HG02763 (cell line): ENCODE results near the gene KLHL35.

Source experiments
- ATAC-seq: cut with Tn5 transposase; IDR thresholded peaks from one replicate; pipeline ENCODE4 v1.9.1; 2021; ENCODE audit warnings: mild to moderate bottlenecking, moderate library complexity; ENCODE audit not compliant: unreplicated experiment

The KLHL35 gene

DNA sequence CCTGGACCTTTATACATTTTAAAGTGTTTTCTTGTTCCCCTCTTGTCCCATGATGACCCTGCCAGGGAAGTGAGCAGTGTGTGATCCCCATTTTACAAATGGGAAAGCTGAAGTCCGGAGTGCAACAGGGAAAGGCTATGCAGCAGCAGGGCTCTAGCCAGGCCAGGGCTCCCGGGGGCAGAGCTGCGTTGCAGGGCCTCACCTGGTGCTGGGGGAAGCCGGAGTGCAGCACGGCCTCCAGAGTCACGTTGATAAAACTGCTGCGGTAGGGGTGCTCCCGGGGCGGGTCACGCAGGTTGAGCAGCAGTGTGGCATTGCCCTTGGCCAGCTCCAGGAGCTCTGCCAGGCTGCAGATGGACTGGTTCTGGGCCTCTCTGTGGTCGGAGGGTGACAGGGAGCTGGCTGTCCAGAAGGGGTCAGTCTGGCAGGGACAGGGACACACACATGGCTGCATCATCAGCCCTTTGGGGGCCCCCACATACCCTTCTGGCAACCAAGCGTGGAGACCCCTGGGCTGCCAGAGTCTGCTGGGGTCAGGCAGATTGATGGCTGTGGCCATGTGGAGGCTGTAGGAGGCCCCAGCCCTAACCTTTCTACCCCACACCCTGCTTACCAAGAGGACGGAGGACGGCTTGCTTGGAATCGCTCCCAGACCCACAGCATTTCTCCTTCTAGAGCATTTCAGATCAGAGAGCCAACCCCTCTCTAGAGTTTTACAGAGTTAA lies 9.3 kb upstream of the KLHL35 start:
- ATAC-seq = no peak

DNA sequence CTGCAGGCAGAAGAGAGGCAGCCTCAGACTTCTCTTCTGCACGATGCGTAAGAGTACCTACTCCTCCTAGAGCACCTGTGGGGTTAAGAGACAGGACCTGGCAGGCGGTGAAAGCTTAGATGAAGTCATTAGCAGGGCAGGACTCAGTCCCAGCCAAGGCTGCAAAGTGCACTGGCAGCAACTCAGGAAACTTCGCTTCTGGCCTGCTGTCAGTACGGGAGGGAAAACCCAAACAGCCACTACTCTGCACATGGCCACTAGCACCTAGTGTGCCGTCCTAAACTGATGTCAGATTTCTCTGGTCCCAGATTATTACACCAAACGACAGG lies 8.8 kb upstream of the KLHL35 start:
- ATAC-seq = no peak

DNA sequence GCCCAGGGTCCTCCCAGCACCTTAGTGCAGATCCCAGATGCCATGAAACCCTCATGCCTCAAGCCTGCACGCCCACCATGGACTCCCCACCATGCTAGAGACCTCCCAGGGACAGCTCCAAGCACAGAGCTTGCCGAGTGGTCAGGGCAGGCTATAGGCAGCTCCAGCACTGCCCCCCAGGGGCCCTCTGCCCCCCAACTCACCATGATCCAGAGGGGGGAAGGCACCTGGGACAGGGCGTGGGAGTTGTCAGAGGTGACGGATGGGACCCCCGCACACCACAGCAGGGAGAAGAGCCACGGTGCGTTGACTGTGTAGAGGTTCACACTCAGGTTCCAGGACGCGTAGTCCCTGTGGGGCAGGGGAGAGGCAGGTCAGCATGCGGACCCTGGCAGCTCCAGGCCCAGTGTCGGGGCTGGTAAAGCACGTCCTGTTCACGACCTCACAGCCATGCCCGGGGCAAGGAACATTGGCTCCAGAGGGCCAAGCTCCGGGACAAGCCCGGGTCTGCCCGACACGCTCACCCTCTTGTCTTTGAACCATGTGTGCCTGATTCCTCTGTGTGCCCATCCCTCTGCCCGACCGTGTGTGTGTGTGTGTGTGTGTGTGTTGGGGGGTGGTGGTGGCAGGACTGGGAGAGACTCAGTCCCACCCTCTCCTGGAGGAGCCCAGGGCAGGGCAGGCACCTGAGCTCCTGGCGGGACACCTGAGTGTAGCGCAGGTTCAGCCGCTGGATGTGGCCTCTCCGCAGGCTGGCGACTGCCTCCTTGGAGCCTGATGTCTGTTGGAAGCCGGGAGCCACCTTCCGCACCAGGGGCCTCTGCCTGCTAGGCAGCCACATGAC lies 8.2 kb upstream of the KLHL35 start:
- ATAC-seq = no peak

DNA sequence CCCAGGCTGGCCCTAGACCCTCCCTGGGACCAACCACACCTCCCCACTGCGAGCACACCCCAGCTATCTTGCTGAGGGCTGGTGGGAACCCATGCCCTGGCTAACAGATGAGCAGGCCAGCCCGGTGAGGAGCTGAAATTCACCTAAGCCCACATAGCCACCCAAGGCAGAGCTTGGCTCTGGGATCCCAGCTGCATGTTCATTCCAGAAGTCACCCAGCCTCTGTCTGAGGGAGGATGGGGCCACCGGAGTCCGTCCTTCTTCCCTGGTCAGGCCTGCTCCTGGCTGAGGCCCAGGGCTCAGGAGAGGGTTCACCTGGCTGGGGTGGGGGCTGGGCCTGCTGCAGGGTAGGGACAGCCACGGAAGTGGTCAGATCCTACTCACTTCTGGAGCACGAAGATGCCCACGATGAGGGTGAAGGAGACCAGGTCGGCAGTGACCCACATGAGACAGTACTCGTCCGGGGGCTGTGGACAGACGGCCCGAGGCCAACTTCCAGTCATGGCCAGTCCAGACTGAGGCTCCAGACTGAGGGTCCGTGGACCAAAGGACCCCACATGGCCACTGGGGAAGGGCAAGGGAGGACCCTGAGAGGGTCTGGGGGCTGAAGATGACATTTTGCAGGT lies 6.6 kb upstream of the KLHL35 start:
- no peak for ATAC-seq

DNA sequence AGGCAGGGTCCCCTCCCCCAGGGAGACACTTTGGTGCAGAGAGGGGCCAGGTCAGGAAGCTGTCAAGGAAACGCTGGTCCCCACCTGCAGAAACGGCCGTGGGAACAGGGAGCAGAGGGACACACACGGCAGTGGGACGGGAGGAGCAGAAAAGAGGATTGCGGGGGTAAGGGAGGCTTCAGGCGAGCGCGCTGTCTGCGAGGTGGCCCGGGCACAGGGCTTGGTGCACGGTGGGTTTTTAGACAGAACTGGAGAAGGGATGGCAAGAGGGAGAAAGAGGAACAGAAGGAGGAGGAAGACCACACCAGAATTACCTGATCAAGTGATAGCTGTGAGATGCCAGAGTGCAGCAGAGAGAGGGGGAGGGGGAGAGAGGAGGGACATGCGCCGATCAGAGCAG lies 6.0 kb upstream of the KLHL35 start:
- ATAC-seq = no peak

DNA sequence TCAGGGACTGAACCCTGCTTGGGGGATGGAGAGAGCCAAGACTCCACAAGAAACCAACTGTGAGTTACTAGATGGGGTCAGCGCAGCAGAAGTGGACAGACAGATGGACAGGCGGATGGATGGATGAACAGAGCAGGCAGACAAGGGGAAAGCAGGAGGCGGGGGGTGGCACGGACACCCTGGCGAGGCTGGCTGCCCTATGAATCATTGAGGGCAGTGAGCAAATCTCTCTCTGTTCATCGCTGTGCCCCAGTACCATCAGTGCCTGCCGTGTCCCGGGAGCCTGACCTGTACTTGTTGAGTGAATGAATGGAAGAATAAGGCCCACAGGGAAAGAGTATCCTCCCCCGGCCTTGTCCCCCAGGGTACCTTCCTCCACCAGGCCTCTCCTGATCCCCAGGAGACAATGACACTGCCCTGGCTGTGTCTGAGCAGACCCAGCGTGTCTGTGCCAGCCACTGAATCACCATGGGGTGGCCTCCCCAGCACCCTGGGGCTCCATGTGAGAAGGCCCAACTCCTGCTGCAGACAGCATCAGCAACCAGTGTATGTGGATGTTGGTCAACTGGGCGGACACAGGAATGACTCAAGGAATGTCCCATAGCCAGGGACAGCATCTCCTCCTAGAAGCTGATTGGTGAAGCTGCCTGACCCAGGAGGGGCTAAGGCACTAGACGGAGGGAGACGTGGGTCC lies 5.1 kb upstream of the KLHL35 start:
- no peak for ATAC-seq

DNA sequence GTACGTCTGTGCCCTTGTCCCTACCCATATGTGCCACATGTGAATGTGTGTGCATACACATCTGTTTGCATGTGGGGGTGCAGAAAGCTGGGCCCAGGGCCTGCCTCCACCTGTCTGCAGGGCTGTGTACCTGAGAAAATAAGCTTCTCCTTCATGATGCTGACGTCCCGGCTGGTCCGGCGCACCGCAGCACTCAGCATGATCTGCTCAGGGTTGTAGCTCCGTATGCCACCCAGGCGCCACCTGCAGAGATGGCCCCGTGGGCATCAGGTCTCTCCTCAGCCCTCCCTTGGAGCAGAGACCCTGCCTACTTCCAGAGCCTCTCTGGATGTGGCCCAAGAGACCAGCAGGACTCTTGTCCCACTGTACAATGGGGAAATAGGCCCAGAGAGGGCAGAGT lies 3.8 kb upstream of the KLHL35 start:
- no peak for ATAC-seq

DNA sequence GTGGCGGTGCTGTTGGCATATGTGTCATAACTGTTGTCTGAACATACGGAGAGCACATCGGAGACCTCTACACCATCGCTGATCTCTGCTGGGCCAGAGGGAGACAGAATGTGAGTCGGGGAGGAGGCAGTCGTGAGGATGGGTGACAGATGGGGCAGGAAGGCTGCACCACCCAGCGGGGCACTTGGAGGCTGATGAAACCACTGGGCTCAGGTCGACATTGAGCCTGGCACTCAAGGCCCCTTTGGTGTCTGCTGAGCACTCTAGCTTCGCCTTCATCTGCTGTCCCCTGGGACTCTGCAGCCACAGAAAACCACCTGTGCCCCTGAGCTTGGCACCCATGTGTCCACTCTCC lies 2.5 kb upstream of the KLHL35 start:
- no peak for ATAC-seq

DNA sequence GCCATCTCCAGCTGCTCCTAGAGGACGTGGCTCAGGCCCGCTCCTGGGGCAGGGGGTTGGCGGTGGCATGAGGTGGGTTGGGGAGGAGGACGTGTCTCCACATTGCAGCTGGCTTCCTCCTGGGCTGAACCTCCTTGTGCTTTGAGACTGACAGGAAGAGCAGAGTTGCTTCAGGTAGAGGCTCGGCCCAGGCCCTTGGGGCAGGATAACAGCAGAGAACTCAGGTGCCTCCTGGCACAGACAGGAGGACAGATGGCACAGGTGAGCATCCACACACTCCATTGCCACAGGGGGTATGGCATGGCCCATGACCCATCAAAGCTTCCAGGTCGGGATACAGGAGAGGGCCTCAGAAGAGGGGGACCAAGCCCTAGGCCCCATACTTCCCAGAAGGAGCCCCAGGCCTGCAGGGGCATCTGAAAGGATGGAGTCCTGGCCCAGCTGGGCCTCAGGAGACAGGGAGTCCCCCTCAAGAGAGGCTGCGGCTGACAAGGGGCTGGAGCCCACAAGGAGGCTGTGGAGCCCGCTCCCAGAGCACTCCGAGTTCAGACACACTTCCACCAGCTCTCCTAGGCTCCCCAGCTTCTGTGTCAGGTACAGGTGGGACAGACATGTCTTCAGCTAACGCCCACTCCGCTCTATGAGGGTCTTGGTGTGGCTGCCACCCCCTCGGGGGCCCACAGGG lies 2.0 kb upstream of the KLHL35 start:
- ATAC-seq = no peak

DNA sequence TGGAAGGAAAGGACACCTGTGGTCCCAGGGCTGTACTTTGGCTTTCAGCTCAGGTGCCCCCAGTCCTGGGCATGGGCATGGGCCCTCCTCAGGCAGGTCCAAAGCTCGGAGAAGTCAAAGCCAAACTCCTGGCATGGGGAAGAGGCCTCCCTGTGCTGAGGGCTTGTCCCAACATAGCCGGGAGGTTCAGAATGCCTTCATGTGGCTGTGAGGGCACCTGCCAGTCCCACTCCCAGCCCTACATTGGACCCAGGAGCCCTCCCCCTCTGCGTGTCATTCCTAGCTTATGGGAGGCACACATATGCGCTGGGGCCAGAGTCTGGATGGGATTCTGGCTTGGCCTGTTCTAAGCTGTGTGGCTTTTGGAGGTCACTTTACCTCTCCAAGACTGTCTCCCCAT lies 1.0 kb upstream of the KLHL35 start:
- ATAC-seq = no peak

DNA sequence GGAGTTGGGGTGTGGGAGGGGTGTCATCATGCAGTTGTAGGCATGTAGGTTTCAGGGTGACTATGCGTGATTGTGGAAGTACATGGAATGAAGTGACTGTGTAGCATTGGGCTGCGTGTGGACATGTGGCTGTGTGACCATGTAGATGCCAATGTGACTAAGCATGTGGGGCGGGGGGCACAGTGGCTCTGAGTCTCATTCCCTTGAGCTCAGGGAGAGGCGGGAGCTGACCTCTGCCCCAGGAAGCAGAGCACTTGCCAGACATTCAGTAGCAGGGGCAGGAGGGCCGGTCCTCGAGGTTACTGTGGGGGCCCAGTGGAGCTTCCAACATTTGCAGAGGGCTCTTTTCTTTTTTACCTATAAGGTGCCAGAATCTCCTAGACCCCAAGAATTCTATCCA lies 440 bp upstream of the KLHL35 start:
- no peak for ATAC-seq

DNA sequence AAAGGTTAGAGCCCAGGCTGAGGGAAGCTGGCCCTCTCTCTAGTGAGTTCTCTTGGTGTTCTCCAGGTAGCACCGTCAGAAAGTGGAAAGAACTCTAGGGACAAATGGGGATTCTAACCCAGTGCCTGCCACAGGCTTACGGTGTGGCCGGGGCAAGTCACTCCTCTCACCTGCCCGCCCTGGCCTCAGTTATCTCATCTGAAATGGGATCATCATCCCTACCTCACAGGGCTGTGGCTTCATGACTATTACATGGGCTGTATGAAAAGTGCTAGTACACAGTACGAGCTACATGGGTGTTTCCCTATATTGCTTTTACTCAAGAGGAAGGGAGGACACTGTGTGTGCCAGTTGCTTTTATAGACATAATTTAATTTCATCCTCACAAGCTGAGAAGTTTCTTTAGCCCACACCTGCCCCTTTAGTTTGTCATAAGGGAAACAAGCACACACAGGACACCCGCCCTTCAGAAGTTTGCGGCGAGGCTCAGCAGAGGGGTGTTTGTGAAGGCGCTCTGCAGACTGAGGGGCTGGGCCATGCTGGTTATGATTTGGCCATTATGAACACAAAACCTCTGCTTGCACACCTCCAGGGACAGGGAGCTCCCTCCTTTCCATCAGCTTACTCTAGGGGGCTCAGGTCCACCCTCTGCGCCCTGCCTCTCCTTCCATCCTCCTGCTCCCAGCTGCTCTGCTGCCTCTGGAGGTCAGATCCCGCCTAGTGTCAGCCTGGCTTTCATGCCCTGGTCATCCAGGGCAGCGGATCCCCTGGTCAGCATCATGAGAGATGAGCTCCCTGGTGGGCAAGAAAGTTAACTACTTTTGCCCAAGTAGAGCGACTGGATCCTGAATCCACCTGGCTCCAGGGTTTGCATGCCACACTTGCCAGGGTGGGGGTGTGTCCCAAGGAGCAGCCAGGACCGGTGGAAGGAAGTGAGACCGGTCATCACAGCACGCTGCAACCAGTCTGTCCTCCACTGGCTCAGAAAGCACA lies 1.2 kb downstream of the KLHL35 start:
- no peak for ATAC-seq

DNA sequence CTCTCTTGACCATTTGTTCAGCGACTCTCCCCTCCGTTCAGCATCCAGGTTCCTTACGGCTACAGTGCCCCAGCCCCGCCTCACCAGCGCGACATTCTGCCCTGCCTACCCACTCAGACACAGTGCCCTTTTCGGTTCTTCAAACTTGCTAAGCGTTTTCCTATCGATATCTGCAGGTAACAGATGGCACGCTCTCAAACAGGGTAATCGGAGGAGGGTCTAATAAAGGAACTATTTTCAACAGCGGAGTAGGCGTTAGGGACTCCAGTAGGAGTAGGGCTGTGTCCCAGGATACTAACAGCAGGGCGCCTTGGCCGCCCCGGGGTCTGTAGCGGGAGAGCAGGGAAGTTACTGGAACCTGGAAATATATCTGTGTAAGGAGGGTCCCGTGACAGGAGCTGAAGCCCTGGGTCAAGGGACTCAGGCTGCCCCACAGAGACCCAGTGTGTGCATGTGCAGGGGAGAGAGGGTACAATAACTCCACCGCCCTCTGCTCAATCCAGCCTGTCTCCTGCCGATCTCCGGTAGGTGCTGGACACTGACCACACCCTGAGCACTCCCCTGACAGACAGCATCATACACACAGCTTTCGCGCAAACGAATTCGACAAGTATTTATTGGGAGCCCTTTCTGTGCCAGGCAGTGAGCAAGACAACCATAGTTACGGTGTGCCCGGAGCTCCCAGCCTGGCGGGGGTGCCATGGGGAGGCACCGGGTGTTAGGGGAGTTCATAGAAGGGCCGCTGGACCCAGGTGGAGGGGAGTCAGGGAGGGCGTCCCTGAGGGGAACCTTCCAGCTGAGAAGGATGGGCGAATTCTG lies 2.1 kb downstream of the KLHL35 start:
- ATAC-seq = no peak

DNA sequence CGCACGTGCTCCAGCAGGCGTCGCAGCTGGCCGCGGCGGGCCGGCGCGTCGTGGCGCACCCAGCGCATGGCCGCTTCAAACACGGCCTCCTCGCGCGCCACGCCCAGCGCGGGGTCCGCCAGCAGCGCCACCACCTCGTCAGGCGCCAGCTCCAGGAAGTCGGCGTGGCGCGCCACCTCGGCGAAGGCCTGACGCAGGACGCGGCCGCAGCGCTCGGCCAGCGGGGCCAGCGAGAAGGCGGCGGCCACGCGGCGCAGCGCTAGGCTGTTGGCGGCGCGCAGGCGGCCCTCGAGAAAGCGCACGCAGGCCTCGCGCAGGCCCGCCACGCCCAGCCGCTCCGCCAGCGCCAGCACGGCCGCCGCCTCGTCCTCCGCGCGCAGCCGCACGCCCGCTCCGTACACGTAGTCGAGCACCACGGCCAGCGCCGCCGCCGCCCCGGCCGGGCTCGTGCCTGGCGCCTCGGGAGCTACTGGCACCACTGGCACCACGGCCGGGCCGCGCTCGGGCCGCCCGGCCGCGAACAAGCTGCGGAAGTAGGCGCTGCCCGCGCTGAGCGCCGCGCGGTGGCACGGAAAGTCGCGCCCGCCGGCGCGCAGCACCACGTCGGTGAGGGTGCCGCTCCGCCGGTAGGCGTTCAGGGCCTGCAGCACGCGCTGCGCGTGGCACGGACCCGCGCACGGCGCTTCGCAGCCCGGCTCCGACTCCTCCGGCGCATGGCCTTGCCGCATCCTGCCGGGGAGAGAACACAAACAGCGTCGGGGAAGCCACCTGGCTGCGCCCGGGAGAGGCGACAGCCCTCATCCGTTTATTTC lies 2.9 kb downstream of the KLHL35 start:
- no peak for ATAC-seq

DNA sequence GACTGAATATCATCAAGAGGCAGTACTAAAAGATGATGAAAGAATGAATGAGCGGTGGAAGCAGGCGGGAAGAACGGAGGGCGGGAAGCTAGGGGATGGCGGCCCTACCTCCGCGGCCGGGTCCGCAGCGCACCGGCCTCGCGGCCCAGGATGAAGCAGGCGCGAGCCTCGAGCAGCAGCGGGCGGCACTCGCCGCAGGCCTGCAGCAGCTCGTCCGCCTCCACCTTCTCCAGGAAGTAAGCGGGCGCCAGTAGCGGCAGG lies 3.4 kb downstream of the KLHL35 start:
- ATAC-seq = no peak

DNA sequence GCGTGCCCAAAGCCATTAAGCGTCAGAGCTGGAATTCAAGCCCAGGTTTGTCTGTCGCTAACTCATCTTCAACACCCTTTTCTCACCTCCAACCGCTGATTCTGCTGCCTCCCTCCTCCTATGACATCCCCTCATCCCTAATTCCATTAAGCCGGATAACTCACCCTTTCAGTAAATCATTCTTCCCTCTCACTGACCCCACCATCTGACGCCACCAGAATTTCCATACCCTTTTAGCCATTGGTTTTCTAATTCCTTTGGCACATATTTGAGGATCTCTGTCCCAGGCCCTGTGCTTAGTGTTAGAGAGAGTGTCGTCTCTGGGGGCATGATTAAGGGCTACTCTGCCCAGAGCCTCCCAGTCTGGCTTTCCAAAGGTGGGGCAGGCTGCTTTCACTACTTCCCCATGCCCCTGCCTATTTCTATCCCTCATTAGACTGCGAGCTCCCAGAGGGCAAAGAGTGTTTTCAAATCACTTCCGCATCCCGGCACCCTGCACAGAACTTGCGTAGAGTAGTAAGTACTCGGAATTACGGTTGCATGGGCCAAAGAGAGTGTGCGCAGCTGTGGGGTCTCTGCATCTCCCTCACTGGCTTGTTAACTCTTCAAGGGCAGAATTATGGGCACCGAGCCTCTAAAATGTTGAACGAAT lies 3.9 kb downstream of the KLHL35 start:
- no peak for ATAC-seq

DNA sequence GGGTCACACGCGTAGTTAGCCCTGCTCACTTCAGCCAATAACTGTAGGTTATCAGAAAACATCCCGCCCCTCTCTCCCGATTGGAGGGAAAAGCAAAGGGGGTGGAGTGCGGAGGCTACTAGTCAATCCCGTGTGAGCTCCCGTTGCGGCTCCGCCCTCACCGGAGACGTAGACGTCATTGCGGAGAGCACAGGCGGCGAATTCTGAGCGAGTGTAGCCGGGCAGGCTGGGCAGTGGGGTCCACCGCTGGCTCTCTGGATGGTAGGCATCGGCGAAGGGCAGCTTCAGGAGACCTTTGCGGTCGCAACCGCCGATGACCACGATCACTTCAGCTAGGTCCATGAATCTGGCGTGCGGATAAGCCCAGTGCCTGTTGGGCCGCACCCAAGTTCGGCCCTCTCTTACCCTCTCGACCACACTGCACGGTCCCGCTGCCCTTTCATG lies 4.7 kb downstream of the KLHL35 start:
- no peak for ATAC-seq

DNA sequence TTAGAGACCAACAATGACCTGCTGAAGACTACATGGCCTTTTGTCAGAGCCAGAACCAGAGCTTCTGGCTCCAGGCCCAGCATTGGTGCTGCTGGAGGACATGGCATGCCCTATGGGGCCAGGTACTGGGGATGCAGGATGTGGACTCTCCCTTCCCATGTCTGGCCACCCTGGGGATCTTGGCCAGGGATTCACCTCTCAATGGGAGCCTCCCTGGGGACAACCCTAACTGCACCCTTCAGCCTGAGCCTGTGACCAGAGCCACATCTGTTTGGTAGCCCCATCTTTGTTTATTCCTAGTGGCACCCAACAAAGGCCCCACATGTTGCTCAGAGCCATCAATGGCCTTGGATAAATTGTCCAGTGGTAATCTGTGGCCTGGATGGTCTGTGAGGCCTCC lies 5.8 kb downstream of the KLHL35 start:
- ATAC-seq = no peak
